ENCODE results near the gene TPSB2.

Gene TPSB2

DNA sequence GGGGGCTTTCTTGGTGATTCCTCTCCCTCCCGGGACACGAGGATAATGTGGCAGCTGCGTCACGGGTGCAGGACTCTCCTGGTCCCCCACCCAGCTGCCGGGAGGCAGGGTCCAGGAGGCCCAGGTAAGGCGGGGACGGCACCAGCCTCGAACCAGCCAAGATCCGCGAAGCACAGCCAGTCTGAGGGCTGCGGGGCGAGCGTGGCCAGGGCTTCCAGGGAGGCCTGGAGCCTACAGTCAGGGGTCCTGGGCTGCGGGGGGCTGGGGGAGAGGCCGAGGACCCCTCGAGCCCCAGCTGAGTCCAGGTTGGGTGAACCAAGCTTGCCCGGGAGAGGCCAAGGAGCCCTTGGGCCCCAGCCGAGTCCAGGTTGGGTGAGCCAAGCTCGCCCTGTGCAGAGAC, 35.8 kb upstream of the TPSB2 start:
- no peak overlapping the region for H3K4me3 ChIP-seq (ENCODE audit: low read depth, low read length)
- TF ChIP-seq, protein P1, sequence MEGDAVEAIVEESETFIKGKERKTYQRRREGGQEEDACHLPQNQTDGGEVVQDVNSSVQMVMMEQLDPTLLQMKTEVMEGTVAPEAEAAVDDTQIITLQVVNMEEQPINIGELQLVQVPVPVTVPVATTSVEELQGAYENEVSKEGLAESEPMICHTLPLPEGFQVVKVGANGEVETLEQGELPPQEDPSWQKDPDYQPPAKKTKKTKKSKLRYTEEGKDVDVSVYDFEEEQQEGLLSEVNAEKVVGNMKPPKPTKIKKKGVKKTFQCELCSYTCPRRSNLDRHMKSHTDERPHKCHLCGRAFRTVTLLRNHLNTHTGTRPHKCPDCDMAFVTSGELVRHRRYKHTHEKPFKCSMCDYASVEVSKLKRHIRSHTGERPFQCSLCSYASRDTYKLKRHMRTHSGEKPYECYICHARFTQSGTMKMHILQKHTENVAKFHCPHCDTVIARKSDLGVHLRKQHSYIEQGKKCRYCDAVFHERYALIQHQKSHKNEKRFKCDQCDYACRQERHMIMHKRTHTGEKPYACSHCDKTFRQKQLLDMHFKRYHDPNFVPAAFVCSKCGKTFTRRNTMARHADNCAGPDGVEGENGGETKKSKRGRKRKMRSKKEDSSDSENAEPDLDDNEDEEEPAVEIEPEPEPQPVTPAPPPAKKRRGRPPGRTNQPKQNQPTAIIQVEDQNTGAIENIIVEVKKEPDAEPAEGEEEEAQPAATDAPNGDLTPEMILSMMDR (IDR thresholded peaks at IDR 0.05; ENCODE audit: low read depth, low read length), result no peak
- H3K4me1 ChIP-seq, result peaks cover 6% of the 10 kb centered on the region
- H3K36me3 ChIP-seq, result no peaks in the 10 kb centered on the region
- H3K9me3 ChIP-seq, result peaks cover 4% of the 10 kb centered on the region; the same call in 1 of the 2 replicates
- DNase-seq, result peak; percentile 7
- peaks cover 79% of the 10 kb centered on the region for H3K27me3 ChIP-seq

DNA sequence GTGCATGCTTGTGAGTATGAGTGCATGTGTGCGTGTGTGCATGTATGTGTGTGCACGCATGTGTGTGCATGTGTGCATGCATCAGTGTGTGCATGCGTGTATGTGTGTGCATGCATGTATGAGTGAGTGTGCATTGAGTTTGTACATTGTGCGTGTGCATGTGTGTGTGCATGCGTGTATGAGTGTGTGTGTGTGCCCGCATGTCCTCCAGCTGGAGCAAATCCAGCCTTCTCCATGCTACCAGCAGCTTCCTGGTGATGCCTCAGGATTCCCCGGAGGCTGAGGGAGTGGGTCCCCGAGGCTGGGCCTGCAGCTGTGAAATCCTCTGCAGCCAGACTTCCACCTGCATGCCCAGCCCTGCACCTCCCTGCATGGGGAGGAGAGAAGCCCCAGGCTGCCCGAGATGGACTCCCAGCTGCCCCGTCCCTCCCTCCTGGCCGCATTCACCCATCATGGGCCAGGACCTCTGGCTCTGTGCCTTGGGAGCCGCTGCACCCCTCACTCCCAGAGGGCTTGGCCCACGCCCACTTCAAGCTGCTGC, 35.2 kb upstream of the TPSB2 start:
- no peak overlapping the region for H3K4me3 ChIP-seq (ENCODE audit: low read depth, low read length)
- DNase-seq, result no peak
- TF ChIP-seq, protein P1 (IDR thresholded peaks at IDR 0.05; ENCODE audit: low read depth, low read length), result no peak
- H3K36me3 ChIP-seq, result no peaks in the 10 kb centered on the region
- no peaks in the 10 kb centered on the region for H3K4me1 ChIP-seq
- peaks cover 79% of the 10 kb centered on the region for H3K27me3 ChIP-seq
- peaks cover 4% of the 10 kb centered on the region; the same call in 1 of the 2 replicates for H3K9me3 ChIP-seq

DNA sequence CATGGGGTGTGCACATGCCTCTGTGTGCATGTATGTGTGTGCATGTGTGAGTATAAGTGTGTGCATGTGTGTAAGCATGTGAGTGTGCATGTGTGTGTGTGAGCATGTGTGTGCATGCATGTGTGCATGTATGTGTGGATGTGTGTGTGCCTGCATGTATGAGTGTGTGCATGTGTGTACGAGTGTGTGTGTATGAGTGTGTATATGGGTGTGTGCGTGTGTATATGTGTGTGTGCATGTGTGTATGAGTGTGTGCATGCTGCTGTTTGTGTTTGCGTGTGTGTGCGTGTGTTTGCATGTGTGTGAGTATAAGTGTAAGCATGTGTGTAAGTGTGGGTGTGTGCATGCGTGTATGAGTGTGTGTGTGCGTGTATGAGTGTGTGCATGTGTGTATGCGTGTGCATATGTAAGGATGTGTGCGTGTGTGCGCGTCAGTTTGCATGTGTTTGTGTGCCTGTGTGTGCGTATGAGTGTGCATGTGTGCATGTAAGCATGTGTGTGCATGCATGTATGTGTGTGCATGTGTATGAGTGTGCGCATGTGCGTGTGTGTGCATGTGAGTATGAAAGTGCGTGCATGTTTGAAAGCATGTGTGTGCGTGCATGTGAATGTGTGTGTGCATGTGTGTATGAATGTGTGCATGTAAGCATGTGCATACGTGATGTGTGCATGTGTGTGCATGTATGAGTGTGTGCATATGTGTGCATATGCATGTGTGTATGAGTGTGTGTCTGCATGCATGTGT, 34.5 kb upstream of the TPSB2 start:
- no peak overlapping the region for H3K4me3 ChIP-seq (ENCODE audit: low read depth, low read length)
- H3K27me3 ChIP-seq, result peaks cover 79% of the 10 kb centered on the region
- TF ChIP-seq, protein P1 (IDR thresholded peaks at IDR 0.05; ENCODE audit: low read depth, low read length), result no peak
- no peak for DNase-seq
- no peaks in the 10 kb centered on the region for H3K36me3 ChIP-seq
- H3K4me1 ChIP-seq, result no peaks in the 10 kb centered on the region
- peaks cover 4% of the 10 kb centered on the region; the same call in 1 of the 2 replicates for H3K9me3 ChIP-seq

DNA sequence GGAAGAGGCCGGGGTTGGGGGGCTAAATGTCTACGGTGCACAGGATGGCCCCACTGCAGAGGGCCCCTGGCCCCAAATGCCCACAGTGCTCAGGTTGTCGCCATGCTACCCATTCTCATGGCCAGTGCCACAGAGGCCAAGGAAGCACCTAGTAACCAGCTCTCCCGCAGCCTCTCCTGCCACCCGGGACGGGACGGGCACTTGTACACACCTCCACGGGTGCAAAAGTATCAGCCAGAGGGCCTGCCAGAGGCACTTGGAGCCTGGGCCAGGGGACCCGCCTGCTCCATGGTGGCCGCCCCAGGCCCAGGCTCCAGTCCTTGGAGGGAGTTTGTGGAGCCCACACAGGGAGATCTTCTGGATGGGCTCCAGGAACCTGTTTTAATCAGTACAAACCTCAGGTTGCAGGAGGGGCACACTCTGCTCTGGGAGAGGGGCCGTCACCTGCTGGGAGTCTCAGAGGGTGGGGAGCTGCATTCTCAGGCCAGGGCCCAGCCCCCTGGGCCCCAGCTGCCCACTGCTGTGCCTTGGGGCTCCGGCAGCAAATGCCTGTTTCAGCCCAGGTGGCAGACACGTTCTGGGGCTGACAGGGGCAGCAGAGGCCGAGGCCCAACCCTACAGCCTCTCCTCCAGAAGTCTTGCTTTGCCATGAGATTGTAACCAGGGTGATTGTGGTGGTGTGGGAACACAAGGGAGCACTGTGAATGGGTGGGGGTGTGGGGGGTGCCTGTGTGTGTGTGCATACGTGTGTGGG, 33.8 kb upstream of the TPSB2 start:
- TF ChIP-seq, protein P1 (IDR thresholded peaks at IDR 0.05; ENCODE audit: low read depth, low read length), result no peak
- Histone ChIP-seq H3K9me3 (peaks cover 4% of the 10 kb centered on the region; the same call in 1 of the 2 replicates), H3K27me3 (peaks cover 82% of the 10 kb centered on the region), H3K4me1 (no peaks in the 10 kb centered on the region), H3K4me3 (ENCODE audit: low read depth, low read length) (no peak overlapping the region), H3K36me3 (no peaks in the 10 kb centered on the region)
- no peak for DNase-seq

DNA sequence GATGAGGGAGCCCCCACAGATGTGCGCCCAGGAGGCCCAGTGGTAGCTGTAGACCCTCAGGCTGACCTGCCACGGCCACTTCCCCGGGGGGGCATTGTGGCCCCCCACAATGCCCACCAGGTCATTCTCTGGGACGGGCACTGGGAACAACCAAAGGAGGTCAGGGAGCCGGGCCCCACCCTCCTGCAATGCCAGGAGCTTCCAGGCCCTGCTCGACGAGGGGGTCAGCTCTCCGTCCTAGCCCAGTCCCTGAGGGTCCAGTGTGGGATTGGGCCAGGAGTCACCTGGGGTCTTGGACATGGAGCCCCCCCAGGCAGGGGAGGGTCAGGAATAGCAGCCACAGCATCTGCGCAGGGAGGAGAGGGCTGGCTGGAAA, 32.9 kb upstream of the TPSB2 start:
- DNase-seq, result no peak
- TF ChIP-seq, protein P1 (IDR thresholded peaks at IDR 0.05; ENCODE audit: low read depth, low read length), result no peak
- peaks cover 4% of the 10 kb centered on the region; the same call in 1 of the 2 replicates for H3K9me3 ChIP-seq
- H3K4me1 ChIP-seq, result no peaks in the 10 kb centered on the region
- H3K4me3 ChIP-seq (ENCODE audit: low read depth, low read length), result no peak overlapping the region
- no peaks in the 10 kb centered on the region for H3K36me3 ChIP-seq
- H3K27me3 ChIP-seq, result peaks cover 84% of the 10 kb centered on the region

Measured in BE2C (cell line).